Measurements from ENCODE around the gene RIGI. TPM values are rescaled to one million over a fixed set of nuclear protein-coding genes. Genes with fewer than 3 reads are reported as not detected.

RIGI gene
- total and polyA plus RNA-seq, 2 of the 13 experiments (the other 11 are each of a cell fraction or from before 2014, with no cell fraction given), result 3.0 to 8.2 TPM

DNA sequence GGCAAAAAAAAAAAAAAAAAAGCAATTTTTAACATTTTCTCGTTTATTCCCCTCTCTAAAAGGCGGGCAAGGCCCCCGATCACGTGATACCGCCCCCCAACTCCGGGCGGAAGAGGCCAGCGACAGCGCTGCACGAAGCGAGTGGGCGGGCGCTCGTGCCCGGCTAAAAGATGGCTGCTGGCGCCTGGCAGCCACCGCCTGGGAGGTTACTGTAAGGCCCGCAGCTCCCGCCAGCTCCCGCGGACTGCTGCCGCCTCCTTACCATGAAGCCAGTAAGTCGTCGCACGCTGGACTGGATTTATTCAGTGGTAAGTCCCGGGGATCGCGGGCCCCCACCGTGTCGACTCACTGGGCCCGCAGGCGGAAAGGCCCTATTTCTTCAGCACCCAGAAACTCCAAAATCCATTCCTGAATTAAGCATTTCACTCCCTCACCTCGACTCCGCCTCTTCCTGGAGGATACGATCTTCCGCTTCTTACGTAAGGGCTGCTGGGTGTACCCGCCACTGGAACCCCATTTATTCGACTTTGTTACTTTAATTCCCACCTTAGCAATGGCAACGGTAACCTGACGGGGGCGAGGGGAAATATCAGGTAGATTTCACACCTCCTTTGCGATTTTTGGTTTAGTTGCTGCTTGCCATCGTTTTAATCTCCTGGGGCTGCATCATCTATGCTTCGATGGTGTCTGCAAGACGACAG is 26.3 kb upstream of the RIGI start, which contains the start of the genes SMIM27 and TOPORS (continued):
- TF ChIP-seq, protein P1, sequence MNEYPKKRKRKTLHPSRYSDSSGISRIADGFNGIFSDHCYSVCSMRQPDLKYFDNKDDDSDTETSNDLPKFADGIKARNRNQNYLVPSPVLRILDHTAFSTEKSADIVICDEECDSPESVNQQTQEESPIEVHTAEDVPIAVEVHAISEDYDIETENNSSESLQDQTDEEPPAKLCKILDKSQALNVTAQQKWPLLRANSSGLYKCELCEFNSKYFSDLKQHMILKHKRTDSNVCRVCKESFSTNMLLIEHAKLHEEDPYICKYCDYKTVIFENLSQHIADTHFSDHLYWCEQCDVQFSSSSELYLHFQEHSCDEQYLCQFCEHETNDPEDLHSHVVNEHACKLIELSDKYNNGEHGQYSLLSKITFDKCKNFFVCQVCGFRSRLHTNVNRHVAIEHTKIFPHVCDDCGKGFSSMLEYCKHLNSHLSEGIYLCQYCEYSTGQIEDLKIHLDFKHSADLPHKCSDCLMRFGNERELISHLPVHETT (CRISPR knock-in tag; conservative IDR thresholded peaks at IDR 0.05), result 0 out of 2 replicates have a peak, but pooled peaks have one; percentile 18
- TF ChIP-seq ZNF234 (CRISPR knock-in tag; conservative IDR thresholded peaks at IDR 0.05), result no peak
- TF ChIP-seq HES4 (CRISPR knock-in tag; IDR thresholded peaks at IDR 0.05; ENCODE audit: borderline replicate concordance), result no peak; the same call in 1 of the 2 replicates
- TF ChIP-seq NFE2L2 (IDR thresholded peaks at IDR 0.05; ENCODE audit: low read length), result no peak
- TF ChIP-seq ZNF136 (CRISPR knock-in tag; IDR thresholded peaks at IDR 0.05; ENCODE audit: low read depth), result no peak
- peak; percentile 42 for TF ChIP-seq MED8 (CRISPR knock-in tag; IDR thresholded peaks at IDR 0.05; ENCODE audit: insufficient replicate concordance)
- no peak for TF ChIP-seq PCBP2 (optimal IDR thresholded peaks at IDR 0.05; ENCODE audit: low read depth, low read length, poor library complexity, severe bottlenecking)
- TF ChIP-seq, protein P2, sequence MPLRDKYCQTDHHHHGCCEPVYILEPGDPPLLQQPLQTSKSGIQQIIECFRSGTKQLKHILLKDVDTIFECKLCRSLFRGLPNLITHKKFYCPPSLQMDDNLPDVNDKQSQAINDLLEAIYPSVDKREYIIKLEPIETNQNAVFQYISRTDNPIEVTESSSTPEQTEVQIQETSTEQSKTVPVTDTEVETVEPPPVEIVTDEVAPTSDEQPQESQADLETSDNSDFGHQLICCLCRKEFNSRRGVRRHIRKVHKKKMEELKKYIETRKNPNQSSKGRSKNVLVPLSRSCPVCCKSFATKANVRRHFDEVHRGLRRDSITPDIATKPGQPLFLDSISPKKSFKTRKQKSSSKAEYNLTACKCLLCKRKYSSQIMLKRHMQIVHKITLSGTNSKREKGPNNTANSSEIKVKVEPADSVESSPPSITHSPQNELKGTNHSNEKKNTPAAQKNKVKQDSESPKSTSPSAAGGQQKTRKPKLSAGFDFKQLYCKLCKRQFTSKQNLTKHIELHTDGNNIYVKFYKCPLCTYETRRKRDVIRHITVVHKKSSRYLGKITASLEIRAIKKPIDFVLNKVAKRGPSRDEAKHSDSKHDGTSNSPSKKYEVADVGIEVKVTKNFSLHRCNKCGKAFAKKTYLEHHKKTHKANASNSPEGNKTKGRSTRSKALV (CRISPR knock-in tag; IDR thresholded peaks at IDR 0.05), result no peak
- peak; percentile 80; the same call in 1 of the 2 replicates for TF ChIP-seq ZNF343 (CRISPR knock-in tag; IDR thresholded peaks at IDR 0.05)
- TF ChIP-seq, protein P3, sequence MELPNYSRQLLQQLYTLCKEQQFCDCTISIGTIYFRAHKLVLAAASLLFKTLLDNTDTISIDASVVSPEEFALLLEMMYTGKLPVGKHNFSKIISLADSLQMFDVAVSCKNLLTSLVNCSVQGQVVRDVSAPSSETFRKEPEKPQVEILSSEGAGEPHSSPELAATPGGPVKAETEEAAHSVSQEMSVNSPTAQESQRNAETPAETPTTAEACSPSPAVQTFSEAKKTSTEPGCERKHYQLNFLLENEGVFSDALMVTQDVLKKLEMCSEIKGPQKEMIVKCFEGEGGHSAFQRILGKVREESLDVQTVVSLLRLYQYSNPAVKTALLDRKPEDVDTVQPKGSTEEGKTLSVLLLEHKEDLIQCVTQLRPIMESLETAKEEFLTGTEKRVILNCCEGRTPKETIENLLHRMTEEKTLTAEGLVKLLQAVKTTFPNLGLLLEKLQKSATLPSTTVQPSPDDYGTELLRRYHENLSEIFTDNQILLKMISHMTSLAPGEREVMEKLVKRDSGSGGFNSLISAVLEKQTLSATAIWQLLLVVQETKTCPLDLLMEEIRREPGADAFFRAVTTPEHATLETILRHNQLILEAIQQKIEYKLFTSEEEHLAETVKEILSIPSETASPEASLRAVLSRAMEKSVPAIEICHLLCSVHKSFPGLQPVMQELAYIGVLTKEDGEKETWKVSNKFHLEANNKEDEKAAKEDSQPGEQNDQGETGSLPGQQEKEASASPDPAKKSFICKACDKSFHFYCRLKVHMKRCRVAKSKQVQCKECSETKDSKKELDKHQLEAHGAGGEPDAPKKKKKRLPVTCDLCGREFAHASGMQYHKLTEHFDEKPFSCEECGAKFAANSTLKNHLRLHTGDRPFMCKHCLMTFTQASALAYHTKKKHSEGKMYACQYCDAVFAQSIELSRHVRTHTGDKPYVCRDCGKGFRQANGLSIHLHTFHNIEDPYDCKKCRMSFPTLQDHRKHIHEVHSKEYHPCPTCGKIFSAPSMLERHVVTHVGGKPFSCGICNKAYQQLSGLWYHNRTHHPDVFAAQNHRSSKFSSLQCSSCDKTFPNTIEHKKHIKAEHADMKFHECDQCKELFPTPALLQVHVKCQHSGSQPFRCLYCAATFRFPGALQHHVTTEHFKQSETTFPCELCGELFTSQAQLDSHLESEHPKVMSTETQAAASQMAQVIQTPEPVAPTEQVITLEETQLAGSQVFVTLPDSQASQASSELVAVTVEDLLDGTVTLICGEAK (IDR thresholded peaks at IDR 0.05), result no peak
- TF ChIP-seq, protein P3 (CRISPR knock-in tag; IDR thresholded peaks at IDR 0.05), result peak; percentile 84; the same call in 1 of the 2 replicates
- no peak for TF ChIP-seq CCAR2 (optimal IDR thresholded peaks at IDR 0.05; ENCODE audit: low read depth, low read length)
- TF ChIP-seq MIER2 (CRISPR knock-in tag; IDR thresholded peaks at IDR 0.05), result no peak
- peak; percentile 78 for TF ChIP-seq POLR2AphosphoS5 (IDR thresholded peaks at IDR 0.05; ENCODE audit: low read depth, low read length)
- TF ChIP-seq TCF12 (IDR thresholded peaks at IDR 0.05), result no peak
- TF ChIP-seq TCF12 (CRISPR knock-in tag; IDR thresholded peaks at IDR 0.05), result peak; percentile 82; the same call in 1 of the 2 replicates
- peak; percentile 62; the same call in 1 of the 2 replicates for TF ChIP-seq ZFP1 (CRISPR knock-in tag; IDR thresholded peaks at IDR 0.05)
- no peak for TF ChIP-seq SIX4 (CRISPR knock-in tag; IDR thresholded peaks at IDR 0.05)
- TF ChIP-seq MAFG (CRISPR knock-in tag; IDR thresholded peaks at IDR 0.05), result no peak

All from HepG2 (cell line).